CD4-positive, CD25-positive, alpha-beta regulatory T cell (primary cell): Measurements from ENCODE around the gene CST9L. TPM values are rescaled to one million over a fixed set of nuclear protein-coding genes. Genes with fewer than 3 reads are reported as not detected.

ENCODE experiments used
- ATAC-seq, 2 donors: fragments of 150-1000 bp; cut with Tn5 transposase; one replicate each; pipeline ENCODE4 v1.10.0; 2021; ENCODE audit warnings: low read depth in 2 of 2, moderate number of reproducible peaks in 2 of 2, moderate library complexity in 1 of 2
- DNase-seq, 3 donors: peaks; one replicate each; pipeline versions ENCODE4 v3.0.0 to v3.0.0-alpha.2; 2012 to 2022; ENCODE audit warnings: mixed read lengths in 1 of 3
- H3K27ac ChIP-seq: one replicate; pipeline ENCODE4 v1.7.0; 2013; ENCODE audit warnings: mild to moderate bottlenecking, low read length; ENCODE audit not compliant: insufficient read depth, poor library complexity, severe bottlenecking
- H3K27me3 ChIP-seq: one replicate; pipeline ENCODE4 v1.7.0; 2013; ENCODE audit warnings: low read length; ENCODE audit not compliant: control insufficient read depth, insufficient read depth
- H3K36me3 ChIP-seq: one replicate; pipeline ENCODE4 v1.7.0; 2013; ENCODE audit warnings: mild to moderate bottlenecking, low read length, moderate library complexity; ENCODE audit not compliant: control insufficient read depth, insufficient read depth
- H3K4me1 ChIP-seq: 2 replicates; pipeline ENCODE4 v1.7.0; 2013; ENCODE audit warnings: mild to moderate bottlenecking, low read length; ENCODE audit not compliant: insufficient read depth, control insufficient read depth, poor library complexity, severe bottlenecking
- H3K4me3 ChIP-seq: one replicate; pipeline ENCODE4 v1.7.0; 2013; ENCODE audit warnings: low read depth, mild to moderate bottlenecking, low read length, moderate library complexity
- H3K9me3 ChIP-seq, 2 experiments: 1 replicate in 1 of 2; 2 replicates in 1 of 2; pipeline ENCODE4 v1.7.0; 2013; ENCODE audit warnings: low read length in 2 of 2, mild to moderate bottlenecking in 1 of 2, moderate library complexity in 1 of 2; ENCODE audit not compliant: control insufficient read depth in 2 of 2
- H3K27ac Mint-ChIP-seq, 3 donors: one replicate each; pipeline ENCODE4 v1.8.0; 2020 to 2022; ENCODE audit warnings: mild to moderate bottlenecking in 3 of 3, mixed read lengths in 3 of 3, moderate library complexity in 2 of 3
- H3K27me3 Mint-ChIP-seq: one replicate; pipeline ENCODE4 v1.8.0; 2022; ENCODE audit warnings: mild to moderate bottlenecking, mixed read lengths
- H3K36me3 Mint-ChIP-seq: one replicate; pipeline ENCODE4 v1.8.0; 2020; ENCODE audit warnings: mixed read lengths
- H3K4me1 Mint-ChIP-seq, 4 donors: one replicate each; pipeline ENCODE4 v1.8.0; 2020 to 2022; ENCODE audit warnings: mixed read lengths in 4 of 4, mild to moderate bottlenecking in 1 of 4
- H3K4me3 Mint-ChIP-seq, 4 donors: one replicate each; pipeline ENCODE4 v1.8.0; 2020 to 2022; ENCODE audit warnings: mild to moderate bottlenecking in 4 of 4, mixed read lengths in 4 of 4, moderate library complexity in 3 of 4
- H3K9me3 Mint-ChIP-seq, 7 donors: one replicate each; pipeline ENCODE4 v1.8.0; 2020 to 2022; ENCODE audit warnings: mixed read lengths in 7 of 7, mild to moderate bottlenecking in 3 of 7, moderate library complexity in 2 of 7
- polyA plus RNA-seq, 4 donors: library from polyadenylated mRNA; unstranded; fragments of 300-500 nt; fragmentation: Illumina TruSeq; gene quantifications; one replicate each; pipeline ENCODE4 v1.2.3, GENCODE V29; 2021
- total RNA-seq: library from RNA; stranded (reverse); gene quantifications from one replicate; pipeline ENCODE4 v1.2.3, GENCODE V29; 2022

Gene CST9L
- total and polyA plus RNA-seq, 5 donors from 2014 or later = not detected

- DNase-seq (no peak), ATAC-seq (no peak)
- Mint-ChIP-seq H3K9me3 (peaks cover 0 to 23% (median 10%) of the 10 kb centered on the region in 7 donors), H3K4me3 (no peak overlapping the region), H3K4me1 (no peaks in the 10 kb centered on the region), H3K27ac (no peak overlapping the region), H3K27me3 (no peaks in the 10 kb centered on the region), H3K36me3 (peaks cover 4% of the 10 kb centered on the region)
- no peaks in the 10 kb centered on the region for H3K9me3 ChIP-seq
- H3K4me3 ChIP-seq = no peak overlapping the region
- no peaks in the 10 kb centered on the region for H3K4me1 ChIP-seq
- H3K27me3 ChIP-seq = no peaks in the 10 kb centered on the region
- H3K27ac ChIP-seq = no peak overlapping the region
- H3K36me3 ChIP-seq = no peaks in the 10 kb centered on the region
Measured at GRCh38 chr20:23528867-23529431, 39.3 kb downstream of the CST9L start.

- Histone ChIP-seq H3K4me1 (no peaks in the 10 kb centered on the region), H3K9me3 (no peaks in the 10 kb centered on the region), H3K4me3 (no peak overlapping the region), H3K27me3 (no peaks in the 10 kb centered on the region), H3K27ac (no peak overlapping the region), H3K36me3 (no peaks in the 10 kb centered on the region)
- Mint-ChIP-seq H3K36me3 (peaks cover 4% of the 10 kb centered on the region), H3K4me1 (no peaks in the 10 kb centered on the region), H3K27me3 (no peaks in the 10 kb centered on the region), H3K9me3 (peaks cover 0 to 23% (median 10%) of the 10 kb centered on the region in 7 donors), H3K27ac (no peak overlapping the region), H3K4me3 (no peak overlapping the region)
- ATAC-seq = no peak
- no peak for DNase-seq
Measured at GRCh38 chr20:23526850-23527249, 41.4 kb downstream of the CST9L start.

- no peaks in the 10 kb centered on the region for H3K36me3 ChIP-seq
- Mint-ChIP-seq H3K27ac (no peak overlapping the region), H3K9me3 (peaks cover 0 to 11% (median 5%) of the 10 kb centered on the region in 7 donors), H3K4me1 (no peaks in the 10 kb centered on the region), H3K27me3 (peaks cover 4% of the 10 kb centered on the region), H3K4me3 (no peak overlapping the region), H3K36me3 (peaks cover 3% of the 10 kb centered on the region)
- no peaks in the 10 kb centered on the region for H3K27me3 ChIP-seq
- H3K9me3 ChIP-seq = no peaks in the 10 kb centered on the region
- no peak for ATAC-seq
- H3K4me1 ChIP-seq = no peaks in the 10 kb centered on the region
- H3K4me3 ChIP-seq = no peak overlapping the region
- no peak for DNase-seq
- H3K27ac ChIP-seq = no peak overlapping the region
Measured at GRCh38 chr20:23524146-23524545, 44.1 kb downstream of the CST9L start.

- Mint-ChIP-seq H3K36me3 (no peaks in the 10 kb centered on the region), H3K27ac (no peak overlapping the region), H3K4me3 (no peak overlapping the region), H3K9me3 (peaks cover 0 to 3% (median 0%) of the 10 kb centered on the region in 7 donors), H3K4me1 (no peaks in the 10 kb centered on the region), H3K27me3 (peaks cover 4% of the 10 kb centered on the region)
- Histone ChIP-seq H3K4me1 (no peaks in the 10 kb centered on the region), H3K4me3 (no peak overlapping the region), H3K9me3 (no peaks in the 10 kb centered on the region), H3K27ac (no peak overlapping the region), H3K27me3 (no peaks in the 10 kb centered on the region), H3K36me3 (no peaks in the 10 kb centered on the region)
- DNase-seq (no peak), ATAC-seq (no peak)
Measured at GRCh38 chr20:23520185-23520584, 48.1 kb downstream of the CST9L start.

- ATAC-seq = no peak
- no peak for DNase-seq
- H3K27me3 ChIP-seq = no peaks in the 10 kb centered on the region
- no peak overlapping the region for H3K27ac Mint-ChIP-seq
- peaks cover 4% of the 10 kb centered on the region for H3K27me3 Mint-ChIP-seq
- no peak overlapping the region for H3K4me3 ChIP-seq
- H3K4me1 Mint-ChIP-seq = no peaks in the 10 kb centered on the region
- no peaks in the 10 kb centered on the region for H3K4me1 ChIP-seq
- H3K36me3 Mint-ChIP-seq = no peaks in the 10 kb centered on the region
- no peak overlapping the region for H3K4me3 Mint-ChIP-seq
- H3K27ac ChIP-seq = no peak overlapping the region
- H3K9me3 ChIP-seq = no peaks in the 10 kb centered on the region
- H3K36me3 ChIP-seq = no peaks in the 10 kb centered on the region
- peaks cover 0 to 2% (median 0%) of the 10 kb centered on the region in 7 donors for H3K9me3 Mint-ChIP-seq
Measured at GRCh38 chr20:23519556-23519955, 48.7 kb downstream of the CST9L start.

GRCh38 chr20:23517719-23518118 is 50.6 kb downstream of the CST9L start:
- no peak overlapping the region for H3K4me3 Mint-ChIP-seq
- ATAC-seq (no peak), DNase-seq (no peak)
- no peak overlapping the region for H3K4me3 ChIP-seq
- H3K27me3 Mint-ChIP-seq = peaks cover 4% of the 10 kb centered on the region
- H3K9me3 Mint-ChIP-seq = peaks cover 0 to 2% (median 0%) of the 10 kb centered on the region in 7 donors
- no peaks in the 10 kb centered on the region for H3K9me3 ChIP-seq
- no peaks in the 10 kb centered on the region for H3K36me3 ChIP-seq
- H3K27ac Mint-ChIP-seq = no peak overlapping the region
- no peaks in the 10 kb centered on the region for H3K4me1 ChIP-seq
- no peaks in the 10 kb centered on the region for H3K4me1 Mint-ChIP-seq
- H3K27ac ChIP-seq = no peak overlapping the region
- no peaks in the 10 kb centered on the region for H3K36me3 Mint-ChIP-seq
- no peaks in the 10 kb centered on the region for H3K27me3 ChIP-seq

GRCh38 chr20:23515250-23515939 is 52.9 kb downstream of the CST9L start:
- Histone ChIP-seq H3K9me3 (no peaks in the 10 kb centered on the region), H3K4me1 (no peaks in the 10 kb centered on the region), H3K27ac (no peak overlapping the region), H3K4me3 (no peak overlapping the region), H3K36me3 (no peaks in the 10 kb centered on the region), H3K27me3 (no peaks in the 10 kb centered on the region)
- no peak for DNase-seq
- Mint-ChIP-seq H3K4me1 (no peaks in the 10 kb centered on the region), H3K27ac (no peak overlapping the region), H3K36me3 (no peaks in the 10 kb centered on the region), H3K9me3 (peaks cover 0 to 2% (median 0%) of the 10 kb centered on the region in 7 donors), H3K4me3 (no peak overlapping the region), H3K27me3 (peaks cover 9% of the 10 kb centered on the region)
- no peak for ATAC-seq

GRCh38 chr20:23514848-23515247 is 53.4 kb downstream of the CST9L start:
- no peak overlapping the region for H3K4me3 ChIP-seq
- Mint-ChIP-seq H3K36me3 (no peaks in the 10 kb centered on the region), H3K27ac (no peak overlapping the region), H3K4me1 (no peaks in the 10 kb centered on the region), H3K27me3 (peaks cover 9% of the 10 kb centered on the region), H3K9me3 (peaks cover 0 to 2% (median 0%) of the 10 kb centered on the region in 7 donors), H3K4me3 (no peak overlapping the region)
- no peaks in the 10 kb centered on the region for H3K9me3 ChIP-seq
- no peaks in the 10 kb centered on the region for H3K27me3 ChIP-seq
- H3K27ac ChIP-seq = no peak overlapping the region
- no peaks in the 10 kb centered on the region for H3K36me3 ChIP-seq
- ATAC-seq (no peak), DNase-seq (no peak)
- no peaks in the 10 kb centered on the region for H3K4me1 ChIP-seq
